ENCODE measurements around the gene GINS1. TPM values are rescaled to one million over a fixed set of nuclear protein-coding genes. Genes with fewer than 3 reads are reported as not detected.
A peak's percentile ranks its signal among the peaks of the same experiment; 100 is the strongest.

GINS1 gene
- total RNA-seq, 1 donor: 15.9 TPM

DNA sequence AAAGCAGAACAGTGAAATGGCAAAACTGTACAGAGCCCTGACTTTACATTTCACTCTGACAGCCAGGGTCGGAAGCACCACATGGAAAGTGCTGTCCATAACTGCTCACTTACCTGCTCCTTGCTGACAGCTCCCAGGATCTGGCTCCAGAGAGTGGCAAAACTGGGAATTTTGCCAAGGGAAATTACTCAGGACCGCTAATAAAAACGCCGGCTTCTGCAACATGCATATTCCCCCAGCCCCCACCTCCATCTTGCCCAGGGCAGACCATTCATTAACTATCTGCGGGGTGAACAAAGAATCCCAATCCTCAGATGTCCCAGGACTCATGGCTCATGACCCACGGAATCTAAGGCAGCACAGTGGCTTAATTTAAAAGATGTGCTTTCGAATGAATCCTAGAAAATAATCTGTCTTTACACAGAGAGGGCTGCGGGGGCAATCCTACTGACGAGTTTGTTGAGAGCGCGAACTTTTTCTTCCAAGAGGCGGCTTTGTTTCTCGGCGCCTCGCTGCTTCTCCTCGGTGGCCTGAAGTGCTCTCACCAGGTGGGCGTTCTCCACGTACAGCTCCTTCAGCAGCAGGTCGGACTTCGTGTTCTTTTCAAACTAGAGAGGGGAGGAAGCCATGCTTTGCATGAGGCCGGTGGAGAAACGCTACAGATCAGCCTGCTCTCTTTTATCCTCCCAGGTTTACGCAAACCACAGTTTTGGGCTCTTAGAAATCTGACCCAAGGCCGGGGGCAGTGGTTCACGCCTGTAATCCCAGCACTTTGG is 45.8 kb downstream of the GINS1 start:
- TF ChIP-seq, protein P1, sequence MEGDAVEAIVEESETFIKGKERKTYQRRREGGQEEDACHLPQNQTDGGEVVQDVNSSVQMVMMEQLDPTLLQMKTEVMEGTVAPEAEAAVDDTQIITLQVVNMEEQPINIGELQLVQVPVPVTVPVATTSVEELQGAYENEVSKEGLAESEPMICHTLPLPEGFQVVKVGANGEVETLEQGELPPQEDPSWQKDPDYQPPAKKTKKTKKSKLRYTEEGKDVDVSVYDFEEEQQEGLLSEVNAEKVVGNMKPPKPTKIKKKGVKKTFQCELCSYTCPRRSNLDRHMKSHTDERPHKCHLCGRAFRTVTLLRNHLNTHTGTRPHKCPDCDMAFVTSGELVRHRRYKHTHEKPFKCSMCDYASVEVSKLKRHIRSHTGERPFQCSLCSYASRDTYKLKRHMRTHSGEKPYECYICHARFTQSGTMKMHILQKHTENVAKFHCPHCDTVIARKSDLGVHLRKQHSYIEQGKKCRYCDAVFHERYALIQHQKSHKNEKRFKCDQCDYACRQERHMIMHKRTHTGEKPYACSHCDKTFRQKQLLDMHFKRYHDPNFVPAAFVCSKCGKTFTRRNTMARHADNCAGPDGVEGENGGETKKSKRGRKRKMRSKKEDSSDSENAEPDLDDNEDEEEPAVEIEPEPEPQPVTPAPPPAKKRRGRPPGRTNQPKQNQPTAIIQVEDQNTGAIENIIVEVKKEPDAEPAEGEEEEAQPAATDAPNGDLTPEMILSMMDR (IDR thresholded peaks at IDR 0.05; ENCODE audit: insufficient read depth, low read length): no peak
- no peak overlapping the region for H3K4me3 ChIP-seq (ENCODE audit: low read depth, low read length)
- DNase-seq (ENCODE audit: low read depth): peak; percentile 7

DNA sequence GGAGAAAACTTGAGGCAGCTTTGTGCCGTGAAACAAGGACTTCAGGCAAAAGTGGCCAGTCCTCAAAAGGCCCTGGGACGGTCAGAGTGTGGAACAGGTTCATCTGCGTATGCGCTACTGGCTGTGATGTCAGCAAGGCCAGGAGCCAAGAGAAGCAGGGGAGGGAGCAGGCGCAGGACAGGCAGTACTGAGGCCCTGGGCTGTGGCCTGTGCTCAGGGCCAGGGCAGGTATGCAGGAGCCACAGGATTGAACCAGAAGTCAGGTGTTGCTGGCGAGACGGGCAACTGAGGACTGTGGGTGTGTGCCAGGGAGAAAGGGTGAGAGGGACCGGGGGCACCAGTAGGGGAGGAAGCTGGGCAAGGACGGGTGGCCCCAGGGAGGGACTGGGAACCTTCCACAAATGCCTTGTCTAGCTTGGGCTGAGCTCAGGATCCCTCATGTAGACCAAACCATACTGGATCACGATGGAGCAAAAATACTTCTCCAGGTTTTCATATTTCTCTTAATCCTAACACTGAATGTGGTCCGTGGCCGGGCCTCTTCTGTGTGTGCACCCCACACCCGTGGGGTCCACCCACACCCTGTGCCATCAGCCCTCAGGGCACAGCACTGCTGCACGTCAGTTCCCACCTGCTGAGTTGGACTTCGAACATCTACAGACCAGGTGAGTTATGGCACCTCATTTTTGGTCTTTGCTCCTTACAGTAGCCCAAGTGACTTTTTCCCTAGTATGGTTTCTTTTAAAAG is 46.9 kb downstream of the GINS1 start:
- TF ChIP-seq, protein P1 (IDR thresholded peaks at IDR 0.05; ENCODE audit: insufficient read depth, low read length): no peak
- DNase-seq (ENCODE audit: low read depth): no peak
- no peak overlapping the region for H3K4me3 ChIP-seq (ENCODE audit: low read depth, low read length)

DNA sequence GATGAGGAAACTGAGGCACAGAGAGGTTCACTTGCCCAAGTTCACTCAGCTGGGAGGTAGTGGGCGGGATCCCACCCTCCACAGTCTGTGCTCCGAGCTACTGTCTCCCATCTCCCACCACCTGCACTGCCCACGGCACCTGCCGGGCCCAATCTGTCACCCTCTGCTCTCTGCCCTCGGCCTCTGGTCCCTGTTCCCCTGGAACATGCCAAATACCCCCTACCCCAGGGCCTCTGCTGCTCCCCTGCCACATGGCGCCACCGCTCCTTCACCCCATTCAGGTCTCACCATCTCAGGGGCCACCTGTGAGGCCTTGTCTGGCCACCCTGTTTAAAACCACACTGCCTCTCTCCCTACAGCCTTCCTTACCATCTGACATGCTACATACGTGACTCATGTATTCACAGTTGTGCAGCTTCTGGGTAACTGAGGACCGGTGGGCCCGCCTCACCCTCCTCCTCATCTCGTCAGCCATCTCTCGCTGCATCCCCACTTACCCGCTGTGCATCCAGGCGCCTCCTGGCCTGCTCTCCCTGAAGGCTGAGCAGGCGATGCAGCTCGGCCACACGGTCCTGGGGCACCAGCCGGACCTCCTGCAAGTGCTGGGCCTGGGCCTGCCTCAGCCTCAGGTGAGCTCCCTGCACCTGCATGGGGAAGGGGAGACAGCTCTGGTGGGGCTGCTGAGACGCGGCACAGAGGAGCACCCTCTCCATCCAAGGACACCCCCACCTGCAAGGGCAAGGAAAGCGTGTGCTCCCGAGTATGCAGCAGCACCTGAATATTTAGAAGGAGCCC is 50.6 kb downstream of the GINS1 start:
- TF ChIP-seq, protein P1 (IDR thresholded peaks at IDR 0.05; ENCODE audit: insufficient read depth, low read length): no peak
- no peak overlapping the region for H3K4me3 ChIP-seq (ENCODE audit: low read depth, low read length)
- no peak for DNase-seq (ENCODE audit: low read depth)

DNA sequence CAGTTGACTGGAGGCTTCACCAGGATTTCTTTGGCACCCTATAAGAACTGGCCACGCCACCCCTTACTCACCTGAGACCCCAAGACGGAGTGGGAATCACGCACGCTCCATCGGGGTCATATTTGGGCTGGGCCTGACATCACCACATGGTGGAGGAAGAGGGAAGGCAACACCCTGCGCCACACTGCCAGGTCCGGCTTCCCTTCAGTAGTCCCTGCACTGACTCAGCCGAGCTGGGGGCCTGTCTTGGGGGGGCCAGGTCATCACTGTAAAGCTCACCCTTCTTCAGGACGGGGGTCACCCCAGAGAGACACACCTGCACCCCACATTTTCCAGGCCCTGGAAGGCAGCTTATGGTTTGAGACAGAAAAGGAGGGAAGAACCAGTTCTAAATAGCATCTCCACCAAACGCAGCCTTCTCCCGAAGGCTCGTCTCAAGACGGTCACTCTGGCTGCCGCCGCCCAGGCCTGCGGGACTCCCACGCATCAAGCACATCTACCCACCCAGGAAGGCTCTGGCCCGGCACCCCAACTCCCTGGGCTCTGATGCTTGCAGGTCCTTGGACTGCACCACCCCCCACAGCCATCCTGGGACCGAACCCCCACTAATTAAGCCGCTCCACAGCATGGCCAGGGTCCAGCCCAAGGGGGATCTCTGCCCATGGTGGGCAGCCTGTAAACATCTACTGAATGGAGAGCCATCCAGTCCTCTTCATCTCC is 51.8 kb downstream of the GINS1 start:
- no peak for DNase-seq (ENCODE audit: low read depth)
- TF ChIP-seq, protein P1 (IDR thresholded peaks at IDR 0.05; ENCODE audit: insufficient read depth, low read length): no peak
- no peak overlapping the region for H3K4me3 ChIP-seq (ENCODE audit: low read depth, low read length)

DNA sequence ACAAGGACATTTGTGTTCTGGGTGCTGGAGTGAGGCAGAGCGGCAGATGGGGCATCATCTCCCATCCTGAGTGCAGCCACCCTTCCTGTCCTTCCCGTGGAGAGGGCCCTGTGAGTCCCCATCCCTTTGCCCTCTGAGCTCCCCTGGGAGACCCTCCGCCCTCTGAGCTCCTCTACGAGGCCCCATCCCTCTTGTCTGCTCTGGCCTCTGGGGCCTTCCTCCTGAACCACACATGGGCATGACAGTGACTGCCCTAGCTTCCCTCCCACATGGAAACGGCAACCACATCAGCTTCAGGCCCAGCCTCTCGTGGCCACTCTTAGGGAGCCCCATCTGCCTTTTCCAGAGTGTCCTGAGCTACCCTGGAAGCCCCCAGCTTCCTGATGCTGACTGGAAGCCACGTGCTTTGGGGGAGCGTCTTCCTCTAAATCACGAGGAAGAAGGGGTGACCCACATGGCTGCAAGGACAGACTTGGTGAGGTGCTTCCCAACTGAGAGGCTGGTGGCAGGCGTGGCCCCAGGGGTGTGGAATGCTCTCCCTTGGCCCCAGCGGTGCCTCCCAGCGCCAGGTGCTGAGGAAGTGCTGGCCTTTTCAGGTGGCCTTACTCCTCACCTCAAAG is 52.6 kb downstream of the GINS1 start:
- DNase-seq (ENCODE audit: low read depth): no peak
- TF ChIP-seq, protein P1 (IDR thresholded peaks at IDR 0.05; ENCODE audit: insufficient read depth, low read length): no peak
- H3K4me3 ChIP-seq (ENCODE audit: low read depth, low read length): no peak overlapping the region
